ENCODE data around the gene FNDC1.
"Not testable (repeated sequence)": the region's sequence is repeated elsewhere in the genome, so short reads cannot be mapped to it uniquely, and the experiment has no call there.

The FNDC1 gene

GRCh38 chr6:159169193-159169555 is at the start of gene FNDC1:
TSS of gene FNDC1 (plus strand) at chr6:159169400. CDS start at chr6:159169597, 197 bp downstream.
- no peak for DNase-seq

DNA sequence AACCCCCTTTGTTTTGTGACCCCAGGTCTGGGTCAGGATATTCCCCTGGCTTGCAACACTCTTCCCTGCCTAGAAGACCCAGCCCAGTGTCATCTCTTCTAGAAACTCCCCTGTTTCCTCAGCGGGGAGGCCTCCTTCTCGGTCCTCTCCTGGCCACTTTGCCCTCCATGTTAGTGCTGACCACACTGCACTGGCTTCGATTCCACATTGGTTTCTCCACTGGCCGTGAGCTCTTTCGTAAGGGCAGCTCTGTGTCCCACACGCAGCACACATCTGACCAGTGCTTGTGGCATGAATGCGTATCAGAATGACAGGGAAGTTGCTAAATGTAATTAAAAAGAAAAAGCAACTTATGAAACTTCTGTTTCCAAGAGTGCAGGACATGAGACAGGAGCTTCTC is 49.4 kb upstream of the FNDC1 start:
- DNase-seq: no peak

DNA sequence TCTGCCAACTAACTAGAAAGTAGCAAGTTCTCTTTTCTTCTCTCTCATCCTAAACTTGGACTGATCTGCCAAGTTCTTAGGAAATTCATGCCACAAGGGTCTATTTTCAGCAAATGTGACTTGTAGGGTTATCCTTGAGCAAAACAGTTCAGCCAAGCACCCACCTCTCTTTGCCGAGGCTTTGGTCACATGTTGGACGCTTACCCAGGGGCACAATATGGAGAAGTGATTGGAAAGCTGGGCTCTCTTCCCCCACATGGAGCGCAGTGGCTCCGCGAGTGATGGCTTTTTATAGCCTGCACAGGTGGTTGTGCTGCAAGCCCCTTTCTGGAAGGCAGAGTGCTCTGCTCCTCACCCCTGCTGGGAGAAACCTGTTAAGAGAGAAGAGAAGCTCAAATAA is 47.7 kb upstream of the FNDC1 start:
- no peak for DNase-seq

DNA sequence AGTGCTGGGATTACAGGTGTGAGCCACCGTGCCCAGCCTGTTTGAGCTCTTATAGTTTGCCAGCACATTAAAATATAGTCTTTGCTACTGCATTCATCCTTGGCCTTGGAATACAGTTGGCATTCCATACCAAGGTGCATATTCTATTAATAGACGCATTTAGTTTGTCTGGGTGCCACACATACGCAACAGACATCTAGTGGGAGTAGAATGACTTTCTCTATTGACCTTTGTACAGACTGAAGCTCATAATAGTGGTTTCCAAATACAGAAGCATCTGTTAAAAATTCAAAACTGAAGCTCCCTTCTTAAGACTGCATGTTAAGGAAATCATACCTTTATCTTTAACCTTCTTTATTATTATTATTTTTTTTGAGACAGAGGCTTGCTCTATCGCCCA is 46.7 kb upstream of the FNDC1 start:
- no peak for DNase-seq

DNA sequence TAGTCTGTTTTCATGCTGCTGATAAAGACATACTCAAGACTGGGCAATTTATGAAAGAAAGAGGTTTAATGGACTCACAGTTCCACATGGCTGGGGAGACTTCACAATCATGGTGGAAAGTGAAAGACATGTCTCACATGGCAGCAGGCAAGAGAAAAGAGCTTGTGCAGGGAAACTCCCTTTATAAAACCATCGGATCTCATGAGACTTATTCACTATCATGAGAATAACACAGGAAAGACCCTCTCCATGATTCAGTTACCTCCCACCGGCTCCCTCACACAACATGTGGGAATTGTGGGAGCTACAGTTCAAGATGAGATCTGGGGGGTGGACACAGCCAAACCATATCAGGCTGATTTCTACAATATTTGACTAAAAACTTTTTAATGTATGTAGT is 45.4 kb upstream of the FNDC1 start:
- not testable (repeated sequence) for DNase-seq

DNA sequence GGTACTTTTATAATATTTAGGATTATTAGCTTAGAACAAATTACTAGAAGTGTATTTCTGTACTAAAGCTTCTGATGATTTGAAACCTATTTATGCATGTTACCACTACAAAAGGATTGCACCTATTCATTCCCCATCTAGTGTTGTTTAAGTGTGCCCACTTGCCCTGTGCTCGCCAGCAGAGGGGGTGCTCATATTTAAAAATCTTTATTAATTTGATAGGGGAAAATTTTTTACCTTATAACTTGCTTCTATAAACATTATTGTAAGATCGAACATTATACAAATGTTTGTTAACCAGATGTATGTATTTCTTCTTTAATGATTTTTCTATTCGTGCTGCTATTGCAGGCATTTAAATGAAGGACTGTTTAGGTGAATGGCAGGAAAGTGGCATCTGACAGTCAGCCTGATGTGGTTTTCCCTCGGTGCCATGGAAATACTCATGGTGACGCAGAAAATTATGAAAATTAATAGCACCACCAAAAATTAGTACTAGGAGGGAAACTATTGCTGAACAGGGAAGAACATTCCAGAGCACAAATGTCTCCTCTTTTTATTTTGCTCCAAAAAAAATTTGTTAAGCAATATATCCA is 44.1 kb upstream of the FNDC1 start:
- no peak for DNase-seq

GRCh38 chr6:159125951-159126352 is 43.2 kb upstream of the FNDC1 start:
- DNase-seq: no peak

- DNase-seq: no peak
Observed at GRCh38 chr6:159126590-159126989, 42.6 kb upstream of the FNDC1 start.

GRCh38 chr6:159127701-159128100 is 41.5 kb upstream of the FNDC1 start:
- no peak for DNase-seq

GRCh38 chr6:159128978-159129377 is 40.2 kb upstream of the FNDC1 start:
- no peak for DNase-seq

DNA sequence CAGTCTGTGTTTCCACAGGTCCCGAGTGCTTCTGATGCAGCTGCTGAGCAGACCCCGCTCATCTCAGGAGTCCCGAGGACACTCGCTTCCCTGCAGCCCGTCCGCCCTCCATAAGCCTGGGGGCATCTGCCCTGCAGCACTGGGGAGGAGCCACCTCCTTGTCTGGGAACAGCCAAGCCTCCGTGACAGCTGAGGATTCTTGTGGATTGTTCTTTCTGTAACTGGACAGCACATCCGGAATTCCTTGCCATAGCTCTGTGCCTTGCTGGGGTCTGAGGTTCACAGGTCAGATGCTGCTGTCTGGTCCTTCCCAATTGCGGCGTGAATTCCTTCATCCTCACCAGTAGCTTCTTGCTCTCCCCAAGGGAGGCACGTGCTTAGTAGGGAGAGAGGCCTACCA is 38.4 kb upstream of the FNDC1 start:
- no peak for DNase-seq

DNA sequence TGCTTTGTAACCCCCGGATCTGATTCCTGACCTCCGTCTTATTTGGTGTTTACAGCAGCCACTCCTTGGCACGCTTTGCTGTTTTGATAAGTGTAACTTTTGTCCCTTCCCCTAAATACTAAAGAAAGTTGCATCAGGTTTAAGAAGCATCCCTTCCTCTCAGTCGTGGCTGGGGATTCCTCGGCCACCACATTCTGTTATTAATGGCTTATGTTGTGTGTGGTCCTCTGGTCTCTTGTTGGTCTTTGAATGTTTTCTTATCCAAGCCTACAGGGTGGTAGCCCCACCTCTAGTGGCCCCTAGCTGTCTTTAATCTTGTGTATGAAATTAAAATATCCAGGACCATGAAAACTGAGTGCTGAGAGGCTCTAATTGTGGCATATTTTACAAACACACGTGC is 37.5 kb upstream of the FNDC1 start:
- DNase-seq: no peak

- no peak for DNase-seq
Observed at GRCh38 chr6:159132664-159133063, 36.5 kb upstream of the FNDC1 start.

GRCh38 chr6:159134701-159135364 is 34.4 kb upstream of the FNDC1 start:
- DNase-seq: no peak

GRCh38 chr6:159137676-159138075 is 31.5 kb upstream of the FNDC1 start:
- DNase-seq: no peak

- DNase-seq: no peak
Observed at GRCh38 chr6:159142531-159142930, 26.7 kb upstream of the FNDC1 start.

GRCh38 chr6:159148641-159149040 is 20.6 kb upstream of the FNDC1 start:
- no peak for DNase-seq

GRCh38 chr6:159149641-159150040 is 19.6 kb upstream of the FNDC1 start:
- no peak for DNase-seq

- peak; percentile 21 for DNase-seq
Observed at GRCh38 chr6:159151266-159151855, 17.8 kb upstream of the FNDC1 start.

- no peak for DNase-seq
Observed at GRCh38 chr6:159152041-159152440, 17.2 kb upstream of the FNDC1 start.

DNA sequence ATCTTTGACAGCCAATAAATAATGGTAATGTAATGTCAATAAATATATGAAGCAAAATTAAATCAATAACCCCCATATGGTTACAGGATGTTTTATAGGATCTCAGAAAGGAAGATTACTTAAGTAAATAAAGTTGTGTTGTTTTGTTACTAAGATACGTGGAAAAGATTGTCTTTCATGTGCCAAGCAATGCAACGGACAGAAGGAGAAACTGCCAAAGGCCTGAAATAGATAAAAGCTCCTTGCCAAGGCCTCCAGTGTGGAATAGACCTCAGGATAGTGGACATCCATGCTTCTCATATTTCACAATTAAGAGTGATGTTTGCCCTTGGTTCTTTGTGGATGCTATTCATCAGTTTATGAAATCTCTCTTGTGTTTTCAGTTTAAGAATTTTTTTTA is 16.4 kb upstream of the FNDC1 start:
- DNase-seq: no peak

- DNase-seq: no peak
Observed at GRCh38 chr6:159155679-159156078, 13.5 kb upstream of the FNDC1 start.

- DNase-seq: no peak
Observed at GRCh38 chr6:159156089-159156488, 13.1 kb upstream of the FNDC1 start.

DNA sequence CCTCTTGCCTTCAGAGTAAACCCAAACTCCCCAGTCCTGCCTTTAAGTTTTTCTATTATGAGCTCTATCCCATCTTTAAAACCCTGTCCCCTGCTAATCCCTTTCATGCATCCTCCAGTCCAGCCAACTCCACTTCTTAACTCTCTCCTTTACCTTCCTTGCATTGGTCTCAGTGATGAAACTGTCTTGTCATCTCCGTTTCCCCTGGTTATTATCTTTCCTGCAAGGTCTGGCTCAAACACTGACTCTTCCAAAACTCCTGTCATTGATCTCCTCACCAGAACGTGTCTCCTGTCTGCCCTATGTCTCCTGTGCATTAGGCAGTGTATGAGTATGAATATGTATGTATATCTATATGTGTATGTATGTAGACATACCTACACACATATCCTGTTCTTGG is 11.8 kb upstream of the FNDC1 start:
- no peak for DNase-seq

DNA sequence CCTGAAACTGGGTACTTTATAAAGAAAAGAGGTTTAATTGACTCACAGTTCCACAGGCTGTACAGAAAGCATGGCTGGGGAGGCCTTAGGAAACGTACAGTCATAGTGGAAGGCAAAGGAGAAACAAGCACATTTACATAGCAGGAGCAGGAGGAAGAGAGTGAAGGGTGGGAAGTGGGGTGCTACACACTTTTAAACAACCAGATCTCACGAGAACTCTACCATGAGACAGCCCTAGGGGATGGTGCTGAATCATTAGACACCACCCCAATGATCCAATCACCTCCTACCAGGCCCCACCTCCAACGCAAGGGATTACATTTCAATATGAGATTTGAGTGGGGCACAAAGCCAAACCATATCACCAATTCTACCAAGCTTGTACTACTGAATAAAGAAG is 7.4 kb upstream of the FNDC1 start:
- DNase-seq: no peak

Data from amniotic stem cell (primary cell).